Ascending aorta (tissue), 2 donors: ENCODE data around the gene DPH1. TPM values are rescaled to one million over a fixed set of nuclear protein-coding genes. Genes with fewer than 3 reads are reported as not detected.

Experiments used
- DNase-seq, 2 donors: peaks; one replicate each; pipeline ENCODE4 v3.0.0-alpha.2; 2019; ENCODE audit warnings: low spot score in 2 of 2
- H3K27ac ChIP-seq, 2 donors: fragments of 200-600 bp; sonication (generic); one replicate each; pipeline ENCODE4 v1.5.1; 2016 to 2017; ENCODE audit warnings: mild to moderate bottlenecking in 1 of 2
- H3K27me3 ChIP-seq: fragments of 200-600 bp; sonication (generic); one replicate; pipeline ENCODE4 v1.5.1; 2017
- H3K36me3 ChIP-seq, 2 donors: fragments of 200-600 bp; sonication (generic); one replicate each; pipeline ENCODE4 v1.5.1; 2016
- H3K4me1 ChIP-seq, 2 donors: fragments of 200-600 bp; sonication (generic); one replicate each; pipeline ENCODE4 v1.5.1; 2016 to 2017; ENCODE audit warnings: mild to moderate bottlenecking in 1 of 2
- H3K4me3 ChIP-seq, 2 donors: fragments of 200-600 bp; sonication (generic); one replicate each; pipeline ENCODE4 v1.5.1; 2016 to 2017; ENCODE audit warnings: mild to moderate bottlenecking in 1 of 2
- H3K9me3 ChIP-seq, 2 donors: fragments of 200-600 bp; sonication (generic); one replicate each; pipeline ENCODE4 v1.5.1; 2016
- CTCF ChIP-seq, 3 experiments: fragments of 200-600 bp in 2 of 3; fragments of 450-650 bp in 1 of 3; sonication (generic) in 2 of 3; IDR thresholded peaks; one replicate each; pipeline ENCODE4 v1.5.1; 2016 to 2019; ENCODE audit warnings: antibody characterized with exemption in 3 of 3, mild to moderate bottlenecking in 1 of 3, moderate library complexity in 1 of 3
- intact Hi-C: fragments of 100-400 bp; cut with DNase I; formaldehyde crosslinking; loops from one replicate; pipeline ENCODE4 v1.15.1; 2023
- total RNA-seq: library from RNA; depleted of rRNA; stranded (reverse); fragments of >200 nt; gene quantifications from one replicate; pipeline ENCODE4 v1.1.0, GENCODE V29; 2016

DPH1 gene
- total RNA-seq, 1 donor from 2014 or later, result 125 TPM

GRCh38 chr17:2016494-2016893 lies 13.5 kb upstream of the DPH1 start:
- TF ChIP-seq CTCF (IDR thresholded peaks at IDR 0.05), result no peak
- intact Hi-C loops, result no loop called here
- no peak for DNase-seq
- Histone ChIP-seq H3K9me3 (no peaks in the 10 kb centered on the region), H3K4me1 (peaks cover 3 to 31% of the 10 kb centered on the region in 2 donors), H3K36me3 (no peaks in the 10 kb centered on the region), H3K27ac (no peak overlapping the region), H3K4me3 (no peak overlapping the region), H3K27me3 (no peaks in the 10 kb centered on the region)

GRCh38 chr17:2017274-2017941 lies 12.5 kb upstream of the DPH1 start:
- intact Hi-C loops, result no loop called here
- H3K4me3 ChIP-seq, result no peak overlapping the region
- H3K36me3 ChIP-seq, result no peaks in the 10 kb centered on the region
- TF ChIP-seq CTCF (IDR thresholded peaks at IDR 0.05), result no peak
- H3K4me1 ChIP-seq, result peaks cover 0 to 24% of the 10 kb centered on the region in 2 donors
- DNase-seq, result no peak
- no peak overlapping the region for H3K27ac ChIP-seq
- no peaks in the 10 kb centered on the region for H3K9me3 ChIP-seq
- no peaks in the 10 kb centered on the region for H3K27me3 ChIP-seq

GRCh38 chr17:2018716-2019510 lies 11.0 kb upstream of the DPH1 start:
- H3K27ac ChIP-seq, result no peak overlapping the region
- H3K9me3 ChIP-seq, result no peaks in the 10 kb centered on the region
- peaks cover 0 to 15% of the 10 kb centered on the region in 2 donors for H3K4me1 ChIP-seq
- H3K4me3 ChIP-seq, result no peak overlapping the region
- H3K27me3 ChIP-seq, result no peaks in the 10 kb centered on the region
- intact Hi-C loops, result no loop called here
- DNase-seq, result no peak
- no peaks in the 10 kb centered on the region for H3K36me3 ChIP-seq
- no peak for TF ChIP-seq CTCF (IDR thresholded peaks at IDR 0.05)

GRCh38 chr17:2019723-2020122 lies 10.2 kb upstream of the DPH1 start:
- peaks cover 0 to 15% of the 10 kb centered on the region in 2 donors for H3K4me1 ChIP-seq
- no peak overlapping the region for H3K27ac ChIP-seq
- no peak overlapping the region for H3K4me3 ChIP-seq
- H3K9me3 ChIP-seq, result no peaks in the 10 kb centered on the region
- H3K36me3 ChIP-seq, result no peaks in the 10 kb centered on the region
- DNase-seq, result no peak
- intact Hi-C loops, result no loop called here
- no peaks in the 10 kb centered on the region for H3K27me3 ChIP-seq
- TF ChIP-seq CTCF (IDR thresholded peaks at IDR 0.05), result no peak

GRCh38 chr17:2020721-2021120 lies 9.2 kb upstream of the DPH1 start:
- Histone ChIP-seq H3K9me3 (no peaks in the 10 kb centered on the region), H3K36me3 (no peaks in the 10 kb centered on the region), H3K4me1 (peaks cover 0 to 15% of the 10 kb centered on the region in 2 donors), H3K27me3 (no peaks in the 10 kb centered on the region), H3K27ac (no peak overlapping the region), H3K4me3 (no peak overlapping the region)
- intact Hi-C loops, result no loop called here
- TF ChIP-seq CTCF (IDR thresholded peaks at IDR 0.05), result no peak
- no peak for DNase-seq
